Measurements from ENCODE around the gene PACSIN2. TPM values are rescaled to one million over a fixed set of nuclear protein-coding genes. Genes with fewer than 3 reads are reported as not detected.
"Not testable (repeated sequence)": the region's sequence is repeated elsewhere in the genome, so short reads cannot be mapped to it uniquely, and the experiment has no call there.

PACSIN2 gene
- total and polyA plus RNA-seq, 10 of the 15 experiments (the other 5 are each of a cell fraction or from before 2014, with no cell fraction given) = 0.93 to 78.7 (median 46.8) TPM

- no peak for TF ChIP-seq CTCF (IDR thresholded peaks at IDR 0.05 in 2 of 3, conservative IDR thresholded peaks at IDR 0.05 in 1 of 3; ENCODE audit: control insufficient read depth in 2 of 3, extremely low read depth in 1 of 3, insufficient read depth in 1 of 3, low read depth in 3 of 3, low read length in 3 of 3)
- TF ChIP-seq SMC3 (IDR thresholded peaks at IDR 0.05; ENCODE audit: borderline replicate concordance, low read length) = no peak
- no peak for TF ChIP-seq PML (IDR thresholded peaks at IDR 0.05; ENCODE audit: low read length)
- no peak for TF ChIP-seq YBX1 (IDR thresholded peaks at IDR 0.05)
- TF ChIP-seq, protein P1, sequence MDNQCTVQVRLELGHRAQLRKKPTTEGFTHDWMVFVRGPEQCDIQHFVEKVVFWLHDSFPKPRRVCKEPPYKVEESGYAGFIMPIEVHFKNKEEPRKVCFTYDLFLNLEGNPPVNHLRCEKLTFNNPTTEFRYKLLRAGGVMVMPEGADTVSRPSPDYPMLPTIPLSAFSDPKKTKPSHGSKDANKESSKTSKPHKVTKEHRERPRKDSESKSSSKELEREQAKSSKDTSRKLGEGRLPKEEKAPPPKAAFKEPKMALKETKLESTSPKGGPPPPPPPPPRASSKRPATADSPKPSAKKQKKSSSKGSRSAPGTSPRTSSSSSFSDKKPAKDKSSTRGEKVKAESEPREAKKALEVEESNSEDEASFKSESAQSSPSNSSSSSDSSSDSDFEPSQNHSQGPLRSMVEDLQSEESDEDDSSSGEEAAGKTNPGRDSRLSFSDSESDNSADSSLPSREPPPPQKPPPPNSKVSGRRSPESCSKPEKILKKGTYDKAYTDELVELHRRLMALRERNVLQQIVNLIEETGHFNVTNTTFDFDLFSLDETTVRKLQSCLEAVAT (IDR thresholded peaks at IDR 0.05) = no peak
- no peak for TF ChIP-seq ATF3 (IDR thresholded peaks at IDR 0.05; ENCODE audit: borderline replicate concordance, extremely low read depth, low read depth, low read length)
- TF ChIP-seq KAT2A (conservative IDR thresholded peaks at IDR 0.05; ENCODE audit: control insufficient read depth, low read depth, low read length) = no peak
These were observed 59.8 kb downstream of the PACSIN2 start (continued) for GRCh38 chr22:42955087-42955635.

- H3K4me1 ChIP-seq (ENCODE audit: control insufficient read depth, insufficient read depth, low read length); DNase-seq (ENCODE audit: low read depth, low spot score); BruUV-seq (replicated peaks); FAIRE-seq; H4K20me1 ChIP-seq (ENCODE audit: control insufficient read depth, insufficient read depth); ATAC-seq; in situ Hi-C loops (cut with MboI); H2AFZ ChIP-seq (ENCODE audit: control insufficient read depth, low read depth, low read length); H3K27ac ChIP-seq (ENCODE audit: control insufficient read depth, insufficient read depth); H3K9me3 ChIP-seq (replicated peaks; ENCODE audit: control insufficient read depth, insufficient read depth, low read length); H3K4me2 ChIP-seq (ENCODE audit: control insufficient read depth, insufficient read depth); intact Hi-C loops (cut with micrococcal nuclease; ENCODE audit: unreplicated experiment); H3K9ac ChIP-seq (ENCODE audit: control insufficient read depth, insufficient read depth, low read length); H3K4me3 ChIP-seq; H3K27me3 ChIP-seq (replicated peaks in 1 of 2; ENCODE audit: control insufficient read depth in 2 of 2, insufficient read depth in 2 of 2, low read length in 1 of 2); H3K36me3 ChIP-seq (ENCODE audit: control insufficient read depth in 2 of 2, insufficient read depth in 2 of 2, low read length in 1 of 2): not testable (repeated sequence)
- H3K79me2 ChIP-seq (ENCODE audit: control insufficient read depth, insufficient read depth, low read length) = peaks cover 64% of the 10 kb centered on the region
- RAD21 ChIA-PET (ENCODE audit: unreplicated experiment) = interaction anchor here (1.1 kb wide), 1 partner anchor 23 kb away, joined by 3 read pairs; no protein-coding TSS in a partner anchor
- CTCF ChIA-PET = interaction anchor here (0.9 to 1.0 kb wide), 2 partner anchors 15 to 86 kb away, joined by 4 read pairs; no protein-coding TSS in a partner anchor
- POLR2A ChIA-PET = interaction anchor here (1.5 kb wide), 1 partner anchor 9 kb away, joined by 3 read pairs; no protein-coding TSS in a partner anchor
- SMC1A ChIA-PET (ENCODE audit: uncharacterized antibody, unreplicated experiment) = interaction anchor here (0.6 to 1.4 kb wide), 5 partner anchors 9 to 25 kb away, joined by 3 to 5 read pairs (median 3); no protein-coding TSS in a partner anchor
- WGBS (ENCODE audit: insufficient coverage, insufficient replicate concordance, low lambda C conversion rate, missing lambda C conversion rate) = 85% methylated on average over 6 of the region's 6 CpGs
These were observed 61.2 kb downstream of the PACSIN2 start for GRCh38 chr22:42953751-42954150.

All from GM12878 (cell line).